Adipocyte (in vitro differentiated cells): ENCODE results near the gene JCHAIN.
A peak's percentile ranks its signal among the peaks of the same experiment; 100 is the strongest.

Source experiments
- DNase-seq: peaks from one replicate; pipeline ENCODE4 v3.0.0-alpha.2; 2015; ENCODE audit warnings: low read depth
- H3K27me3 ChIP-seq: replicated peaks from 2 replicates; pipeline ENCODE4 v1.7.0; 2013; ENCODE audit warnings: mild to moderate bottlenecking, low read length, moderate library complexity; ENCODE audit not compliant: control insufficient read depth, insufficient read depth
- H3K36me3 ChIP-seq: 2 replicates; pipeline ENCODE4 v1.7.0; 2013; ENCODE audit warnings: low read length, mild to moderate bottlenecking, moderate library complexity; ENCODE audit not compliant: control insufficient read depth, insufficient read depth, severe bottlenecking
- H3K4me1 ChIP-seq: 2 replicates; pipeline ENCODE4 v1.7.0; 2013; ENCODE audit warnings: mild to moderate bottlenecking, low read length, moderate library complexity; ENCODE audit not compliant: control insufficient read depth, insufficient read depth
- H3K4me3 ChIP-seq: 2 replicates; pipeline ENCODE4 v1.7.0; 2013; ENCODE audit warnings: mild to moderate bottlenecking, low read length, moderate library complexity
- H3K9ac ChIP-seq: 2 replicates; pipeline ENCODE4 v1.7.0; 2013; ENCODE audit warnings: mild to moderate bottlenecking, low read length, moderate library complexity
- H3K9me3 ChIP-seq: 2 replicates; pipeline ENCODE4 v1.7.0; 2013; ENCODE audit warnings: mild to moderate bottlenecking, low read length, moderate library complexity; ENCODE audit not compliant: control insufficient read depth

Gene JCHAIN

GRCh38 chr4:70632028-70632427 lies 34.3 kb downstream of the JCHAIN start:
- Histone ChIP-seq H3K9ac (no peak overlapping the region), H3K27me3 (no peaks in the 10 kb centered on the region), H3K4me3 (no peak overlapping the region), H3K4me1 (peaks cover 14% of the 10 kb centered on the region), H3K9me3 (no peaks in the 10 kb centered on the region), H3K36me3 (no peaks in the 10 kb centered on the region)
- DNase-seq: peak; percentile 13

DNA sequence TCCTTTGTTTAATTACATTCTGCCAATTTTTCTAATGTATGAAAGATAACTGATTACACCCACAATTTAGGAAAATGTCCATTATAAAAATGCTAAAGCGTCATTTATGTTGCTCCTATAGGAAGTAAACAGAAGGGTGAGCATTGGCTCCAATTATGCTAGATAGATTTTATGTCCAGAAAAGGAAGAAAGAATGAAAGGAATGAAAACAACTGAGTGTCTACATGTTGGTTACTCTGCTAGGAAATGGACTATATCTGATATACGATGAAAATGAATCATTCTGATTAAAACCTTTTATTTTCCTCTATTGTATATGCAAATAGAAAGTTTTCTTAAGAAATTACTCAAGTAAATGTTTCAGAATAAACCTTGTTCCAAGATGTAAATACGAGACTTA lies 36.1 kb downstream of the JCHAIN start:
- no peaks in the 10 kb centered on the region for H3K9me3 ChIP-seq
- H3K4me1 ChIP-seq: peaks cover 14% of the 10 kb centered on the region
- no peak overlapping the region for H3K4me3 ChIP-seq
- H3K9ac ChIP-seq: no peak overlapping the region
- H3K27me3 ChIP-seq: no peaks in the 10 kb centered on the region
- peak; percentile 7 for DNase-seq
- H3K36me3 ChIP-seq: no peaks in the 10 kb centered on the region

DNA sequence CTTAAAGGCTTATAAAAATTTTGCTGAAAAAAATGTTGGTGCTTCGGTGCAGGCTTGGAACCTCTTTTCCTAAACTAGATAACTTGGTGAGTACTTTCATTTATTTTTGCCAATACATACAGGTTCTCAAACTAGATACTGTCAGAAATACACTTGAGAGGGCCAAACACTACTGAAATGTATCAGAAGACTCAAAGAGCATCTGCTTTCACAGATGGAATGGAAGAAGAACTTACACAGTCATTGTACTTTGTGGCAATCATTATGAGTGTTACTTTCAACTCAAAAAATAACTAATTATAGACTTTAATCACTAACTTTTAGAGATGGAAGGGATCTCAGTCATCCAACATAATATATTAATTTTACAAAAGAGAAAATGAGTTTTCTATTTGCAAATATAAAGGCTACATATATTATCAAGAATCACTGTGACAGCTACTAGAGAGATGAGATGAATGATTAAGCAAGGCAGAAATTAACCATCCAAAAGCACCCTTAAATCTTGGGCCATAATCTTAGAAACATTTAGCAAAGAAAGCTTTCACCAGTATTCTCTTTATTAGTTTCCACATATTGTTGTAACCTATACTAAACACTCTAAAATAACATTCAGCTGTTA lies 36.7 kb downstream of the JCHAIN start:
- peaks cover 14% of the 10 kb centered on the region for H3K4me1 ChIP-seq

GRCh38 chr4:70628444-70628843 lies 37.9 kb downstream of the JCHAIN start, which contains the start of gene ENAM:
Gene ENAM (plus strand): TSS chr4:70628744. CDS start chr4:70629501, 757 bp downstream.
- Histone ChIP-seq H3K27me3 (no peaks in the 10 kb centered on the region), H3K36me3 (no peaks in the 10 kb centered on the region), H3K4me1 (peaks cover 14% of the 10 kb centered on the region), H3K9me3 (no peaks in the 10 kb centered on the region), H3K4me3 (no peak within 1 kb of the TSS), H3K9ac (no peak within 1 kb of the TSS)
- DNase-seq: no peak

More for the DNA sequence above, 36.7 kb downstream of the JCHAIN start:
- DNase-seq: no peak
- Histone ChIP-seq H3K4me3 (no peak overlapping the region), H3K9me3 (no peaks in the 10 kb centered on the region), H3K27me3 (no peaks in the 10 kb centered on the region), H3K36me3 (no peaks in the 10 kb centered on the region), H3K9ac (no peak overlapping the region)

DNA sequence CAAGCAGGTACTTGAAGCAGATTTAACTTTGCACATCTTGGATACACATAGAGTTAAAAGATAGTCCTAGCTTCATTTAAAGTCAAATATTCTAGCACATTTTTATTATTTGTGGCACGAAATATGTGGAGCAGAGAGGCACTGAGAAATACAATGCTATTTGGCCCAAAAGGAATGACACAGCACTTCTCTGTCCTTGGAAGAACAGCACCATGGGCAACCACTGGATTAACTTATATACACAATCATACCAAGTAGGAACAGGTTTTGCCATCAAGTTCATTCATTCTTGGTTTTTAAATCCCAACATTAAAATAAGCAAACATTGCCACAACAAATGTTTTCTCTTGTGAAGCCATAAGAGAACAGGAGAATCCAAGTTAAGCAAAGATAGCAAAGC lies 38.7 kb downstream of the JCHAIN start:
- Histone ChIP-seq H3K4me3 (no peak overlapping the region), H3K9me3 (no peaks in the 10 kb centered on the region), H3K36me3 (no peaks in the 10 kb centered on the region), H3K27me3 (no peaks in the 10 kb centered on the region), H3K4me1 (peaks cover 14% of the 10 kb centered on the region), H3K9ac (no peak overlapping the region)
- DNase-seq: peak; percentile 46

- no peaks in the 10 kb centered on the region for H3K9me3 ChIP-seq
- H3K4me1 ChIP-seq: peaks cover 7% of the 10 kb centered on the region
- no peak for DNase-seq
- no peak overlapping the region for H3K9ac ChIP-seq
- H3K27me3 ChIP-seq: no peaks in the 10 kb centered on the region
- H3K36me3 ChIP-seq: no peaks in the 10 kb centered on the region
- no peak overlapping the region for H3K4me3 ChIP-seq
Observed at GRCh38 chr4:70624226-70624793, 42.0 kb downstream of the JCHAIN start.

- Histone ChIP-seq H3K9ac (no peak overlapping the region), H3K4me1 (peaks cover 9% of the 10 kb centered on the region), H3K27me3 (no peaks in the 10 kb centered on the region), H3K9me3 (no peaks in the 10 kb centered on the region), H3K4me3 (no peak overlapping the region), H3K36me3 (no peaks in the 10 kb centered on the region)
- DNase-seq: no peak
Observed at GRCh38 chr4:70623323-70623722, 43.0 kb downstream of the JCHAIN start.

DNA sequence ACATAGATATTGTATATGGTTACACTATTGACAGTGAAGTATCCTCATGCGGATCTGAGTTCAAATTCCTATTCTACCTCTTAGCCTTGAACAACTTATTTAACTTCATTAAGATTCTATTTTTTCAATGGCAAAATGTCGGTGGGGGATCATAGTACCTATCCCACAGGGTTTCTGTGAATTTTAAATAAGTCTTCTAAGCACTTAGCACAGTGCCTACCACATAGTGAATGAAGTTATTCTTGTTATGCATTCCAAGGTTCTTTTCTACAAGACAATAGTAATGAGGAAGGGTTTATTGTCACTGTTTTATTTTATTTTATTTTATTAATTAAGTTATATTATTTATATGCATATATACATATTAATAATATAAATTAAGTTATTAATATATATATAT lies 46.5 kb downstream of the JCHAIN start:
- Histone ChIP-seq H3K27me3 (no peaks in the 10 kb centered on the region), H3K9me3 (no peaks in the 10 kb centered on the region), H3K4me1 (peaks cover 3% of the 10 kb centered on the region), H3K36me3 (no peaks in the 10 kb centered on the region), H3K9ac (no peak overlapping the region), H3K4me3 (no peak overlapping the region)
- DNase-seq: no peak

DNA sequence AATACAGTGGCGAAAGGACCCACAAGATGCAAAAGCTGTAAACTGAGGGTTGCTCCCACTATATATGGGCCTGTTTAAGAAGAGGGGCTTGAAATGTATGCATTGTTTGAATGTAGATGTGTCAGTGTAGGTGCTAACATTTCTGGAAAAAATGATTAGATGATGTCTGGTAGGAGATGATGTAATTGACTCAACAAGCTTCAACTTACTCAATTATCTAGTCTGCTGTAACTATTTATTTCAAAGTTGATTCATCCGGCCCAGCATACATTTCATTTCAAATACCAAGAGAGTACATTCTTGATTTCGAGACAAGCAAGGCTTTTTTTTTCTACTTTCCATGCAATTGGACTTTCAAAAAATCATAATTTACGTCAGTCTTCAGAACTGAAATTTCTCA lies 47.0 kb downstream of the JCHAIN start:
- no peak overlapping the region for H3K4me3 ChIP-seq
- no peak overlapping the region for H3K9ac ChIP-seq
- no peaks in the 10 kb centered on the region for H3K36me3 ChIP-seq
- H3K4me1 ChIP-seq: peaks cover 8% of the 10 kb centered on the region
- no peaks in the 10 kb centered on the region for H3K27me3 ChIP-seq
- no peak for DNase-seq
- H3K9me3 ChIP-seq: no peaks in the 10 kb centered on the region

- Histone ChIP-seq H3K9me3 (no peaks in the 10 kb centered on the region), H3K4me3 (peak overlapping the region; percentile 79), H3K36me3 (no peaks in the 10 kb centered on the region), H3K27me3 (no peaks in the 10 kb centered on the region), H3K4me1 (peaks cover 18% of the 10 kb centered on the region), H3K9ac (peak overlapping the region; percentile 60)
- no peak for DNase-seq
Observed at GRCh38 chr4:70614184-70614555, 52.1 kb downstream of the JCHAIN start.

DNA sequence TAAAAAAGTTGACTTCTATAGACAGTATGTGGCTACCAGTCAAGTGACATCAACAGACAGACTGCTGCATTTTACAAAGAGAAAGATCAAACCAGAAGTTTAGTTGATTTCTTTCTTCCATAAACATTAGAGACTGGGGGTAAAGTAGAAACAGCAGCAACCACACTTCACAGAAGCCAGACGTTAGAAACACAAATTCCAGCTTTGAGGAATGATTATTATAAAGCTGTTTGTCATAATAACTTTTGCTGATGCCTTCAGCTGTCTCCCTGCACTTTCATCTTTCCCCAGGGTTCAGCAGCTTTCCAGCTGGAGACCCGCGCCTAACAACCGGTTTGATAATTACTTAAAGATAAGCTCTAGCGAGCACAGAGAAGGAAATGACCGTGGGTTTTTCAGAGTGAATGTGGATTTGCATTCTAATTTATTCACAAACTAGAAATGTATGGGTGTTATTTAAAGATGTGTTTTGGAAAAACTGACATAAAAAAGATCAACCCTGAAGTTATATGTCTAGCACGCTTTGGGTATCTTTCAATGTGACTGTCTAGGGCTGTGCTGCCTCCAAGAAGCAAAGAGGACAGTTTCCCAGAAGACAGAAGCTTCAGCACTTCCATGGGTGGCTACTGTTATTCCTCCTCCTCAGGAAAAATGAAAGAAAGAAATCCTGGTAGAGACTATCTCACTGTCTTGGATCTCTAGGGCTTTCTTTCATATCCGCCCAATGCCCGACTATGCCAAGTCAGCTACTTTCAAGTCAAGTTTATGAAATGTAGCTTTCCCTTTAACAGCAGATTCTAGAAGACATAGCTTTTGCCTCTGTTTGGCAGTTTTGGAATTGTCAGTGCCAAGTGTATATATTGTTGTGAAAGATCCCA lies 52.8 kb downstream of the JCHAIN start:
- H3K9me3 ChIP-seq: no peaks in the 10 kb centered on the region
- H3K4me1 ChIP-seq: peaks cover 18% of the 10 kb centered on the region
- no peaks in the 10 kb centered on the region for H3K27me3 ChIP-seq
- peak overlapping the region; percentile 60 for H3K9ac ChIP-seq
- peak overlapping the region; percentile 79 for H3K4me3 ChIP-seq
- no peak for DNase-seq
- H3K36me3 ChIP-seq: no peaks in the 10 kb centered on the region
